Suppressor macrophage (primary cell): ENCODE data around the gene SFXN5.
A peak's percentile ranks its signal among the peaks of the same experiment; 100 is the strongest.

Source experiments
- DNase-seq, 4 experiments: peaks; one replicate each; pipeline ENCODE4 v3.0.0-alpha.2; 2020 to 2022

The SFXN5 gene

DNA sequence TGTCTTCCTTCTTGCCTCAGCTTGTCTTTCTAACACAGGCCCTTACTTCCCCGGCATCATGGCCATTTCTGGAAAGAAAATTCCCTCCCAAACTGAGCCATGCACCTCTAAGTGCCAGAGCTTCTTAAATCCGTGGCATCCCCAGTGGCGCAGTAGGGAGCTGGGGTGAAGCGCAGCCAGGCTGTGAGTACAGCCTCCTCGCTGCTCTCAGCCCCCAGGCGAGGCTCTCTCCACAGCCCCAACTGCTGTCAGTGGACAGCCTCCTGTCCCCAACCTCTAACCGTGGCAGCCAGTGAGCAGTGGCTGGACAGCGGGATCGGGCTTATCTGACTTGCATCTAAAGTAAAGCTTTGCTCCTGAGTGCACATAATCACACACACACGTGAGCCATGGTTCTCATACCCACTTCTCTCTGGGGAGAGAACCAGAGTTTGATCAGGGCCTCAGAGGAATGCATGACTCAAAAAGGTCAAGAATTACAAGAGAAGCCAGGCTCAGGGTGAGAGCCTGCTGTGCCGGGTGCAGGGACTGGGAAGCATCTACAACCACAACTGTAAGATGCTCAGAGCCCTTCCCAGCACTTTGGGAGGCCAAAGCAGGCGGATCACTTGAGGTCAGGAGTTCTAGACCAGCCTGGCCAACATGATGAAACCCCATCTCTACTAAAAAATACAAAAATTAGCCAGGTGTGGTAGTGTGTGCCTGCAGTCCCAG lies 50.7 kb downstream of the SFXN5 start:
- no peak for DNase-seq

DNA sequence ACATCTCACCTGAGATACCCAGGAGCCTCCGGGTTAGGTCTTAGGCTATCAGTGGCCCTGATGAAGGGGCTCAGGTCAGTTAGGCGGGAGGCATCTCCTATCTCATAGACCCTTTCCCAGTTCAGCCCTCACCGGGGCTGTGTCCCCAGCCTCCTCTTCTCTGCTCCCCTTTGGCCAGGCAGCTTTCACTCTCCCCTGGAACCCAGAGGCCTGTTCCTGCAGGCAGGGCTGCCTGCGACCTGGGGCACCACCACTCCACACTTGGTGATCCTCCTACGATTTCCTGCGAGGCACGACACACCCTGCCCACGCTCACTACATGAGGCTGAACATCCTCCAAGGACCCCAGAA lies 51.2 kb downstream of the SFXN5 start:
- peak in 1 of 4 experiments; percentile 24 for DNase-seq

DNA sequence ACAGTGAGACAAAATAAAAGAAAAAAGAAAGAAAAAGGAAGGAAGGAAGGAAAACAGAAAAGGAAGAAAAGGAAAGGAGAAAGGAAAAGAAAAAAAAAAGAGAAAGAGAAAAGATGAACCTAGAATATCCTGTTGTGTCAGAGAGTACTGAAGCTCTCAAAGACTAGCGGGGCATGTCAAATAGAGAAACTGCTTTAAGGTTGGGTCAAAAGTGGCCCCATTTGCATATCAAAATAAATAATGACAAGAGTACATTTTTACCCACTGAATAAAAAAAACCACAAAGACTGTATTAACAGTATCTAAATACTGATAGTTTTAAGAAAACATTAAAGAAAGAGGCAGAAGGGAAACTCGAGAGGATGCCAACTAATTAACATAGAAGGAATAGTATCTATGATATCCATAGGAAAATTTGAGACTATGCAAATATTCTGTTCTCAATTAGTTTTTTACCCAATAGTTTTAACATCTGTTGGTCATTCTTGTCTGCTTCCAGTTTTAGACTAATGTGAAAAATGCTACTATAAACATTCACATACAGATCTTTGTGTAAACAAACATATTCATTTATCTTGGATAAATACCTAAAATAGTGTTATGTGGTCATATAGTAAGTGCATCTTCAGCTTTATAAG lies 53.2 kb downstream of the SFXN5 start:
- DNase-seq, result no peak

DNA sequence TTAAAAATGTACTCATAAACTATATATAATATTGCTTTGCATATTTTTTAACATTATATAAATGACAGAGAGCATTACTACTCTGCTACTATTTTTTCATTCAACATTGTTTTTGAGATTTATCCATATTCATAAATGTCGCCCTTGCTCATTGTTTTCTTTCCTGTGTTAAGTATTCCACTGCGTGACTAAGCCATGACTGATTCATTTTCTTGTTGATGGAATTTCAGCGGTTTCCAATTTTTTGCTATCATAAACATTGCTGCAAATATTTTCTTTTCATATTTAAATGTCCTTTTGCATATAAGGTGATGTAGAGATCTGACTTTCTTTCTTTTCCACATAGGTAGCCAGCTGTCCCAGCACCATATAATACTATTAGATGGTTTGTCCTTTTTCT lies 57.6 kb downstream of the SFXN5 start:
- DNase-seq, result no peak

DNA sequence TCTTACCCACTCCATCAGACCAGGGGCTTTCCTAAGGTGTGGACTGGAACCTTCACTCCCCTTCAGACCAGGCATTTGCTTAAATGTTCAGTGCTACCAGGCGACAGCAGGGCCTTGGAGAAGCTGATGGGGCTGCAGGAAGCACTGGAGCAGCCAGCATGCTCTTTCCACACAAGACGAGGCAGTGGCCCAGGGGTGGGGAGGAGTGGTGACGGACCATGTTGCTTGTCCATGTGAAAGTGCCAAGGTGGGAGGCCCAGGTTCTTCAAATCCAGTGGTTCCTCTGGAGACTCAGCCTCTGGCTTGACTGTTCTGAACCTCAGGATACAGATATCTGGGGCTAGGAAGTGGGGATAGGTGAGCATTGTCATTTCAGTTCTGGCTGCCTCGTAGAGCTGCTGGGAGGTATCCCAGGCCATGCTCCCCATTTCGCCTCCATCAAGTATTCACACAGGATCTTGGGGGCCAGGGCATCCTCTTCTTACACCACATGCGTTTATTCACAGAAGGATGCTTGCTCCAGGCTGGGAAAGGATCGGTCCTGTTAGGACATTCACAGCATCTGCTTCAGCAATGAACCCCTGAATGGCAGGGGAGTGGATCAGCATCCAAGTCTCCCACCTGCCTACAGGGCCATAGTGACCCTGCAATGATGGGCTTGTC lies 62.2 kb downstream of the SFXN5 start:
- no peak for DNase-seq

DNA sequence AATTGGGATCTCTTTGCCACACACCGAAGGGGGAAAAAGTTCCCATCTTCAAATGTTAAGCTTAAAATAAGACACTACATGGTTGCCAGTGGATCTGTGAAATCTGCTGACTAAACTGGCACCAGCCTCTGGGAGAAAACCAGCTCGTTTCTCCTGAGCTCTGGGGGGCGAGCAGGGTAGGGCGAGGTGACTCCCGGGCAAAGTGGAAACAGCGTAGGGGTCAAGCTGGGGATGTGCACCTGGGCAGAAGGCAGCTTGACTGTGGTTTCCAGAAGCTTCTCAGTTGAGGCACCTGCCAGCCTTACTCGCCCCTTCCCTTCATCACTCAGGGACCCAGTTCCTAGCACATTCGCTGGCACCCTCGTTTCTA lies 62.8 kb downstream of the SFXN5 start:
- DNase-seq, result no peak

DNA sequence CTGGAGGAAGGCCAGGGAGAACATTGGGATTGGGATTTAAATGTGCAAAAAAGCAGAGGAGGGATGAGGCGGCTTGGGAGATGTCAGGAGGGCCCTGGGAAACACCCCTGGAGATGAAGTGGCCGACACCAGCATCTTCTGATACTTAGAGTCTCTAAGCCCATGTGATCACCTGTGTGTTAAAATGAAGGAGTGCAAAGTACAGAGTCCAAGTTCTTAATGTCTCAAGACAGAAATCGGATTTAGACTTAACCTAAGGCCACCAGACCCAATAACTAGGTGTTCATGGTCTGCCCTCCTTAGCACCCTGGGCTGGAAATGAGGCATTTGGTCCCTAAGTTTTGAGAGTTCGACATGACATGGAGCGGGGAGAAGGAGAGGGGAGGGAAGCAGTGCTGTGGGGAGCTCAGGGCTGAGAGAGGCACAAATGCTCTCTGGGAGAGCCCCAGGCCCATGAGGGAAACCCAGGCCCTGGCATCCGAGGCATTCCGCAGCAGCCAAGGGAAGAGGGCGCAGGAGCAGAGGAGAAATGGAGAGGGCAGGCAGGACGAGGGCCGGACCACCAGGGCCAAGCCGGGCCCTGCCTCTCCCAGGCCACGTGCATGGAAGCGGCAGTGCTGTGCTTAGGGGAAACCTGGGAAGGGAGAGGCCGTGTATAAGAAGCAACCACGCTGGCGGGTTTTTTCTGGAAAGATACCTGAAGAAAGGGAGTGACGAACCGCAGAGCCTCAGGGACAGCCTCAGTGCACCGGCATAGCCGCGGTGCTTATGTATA lies 63.3 kb downstream of the SFXN5 start:
- DNase-seq, result no peak

DNA sequence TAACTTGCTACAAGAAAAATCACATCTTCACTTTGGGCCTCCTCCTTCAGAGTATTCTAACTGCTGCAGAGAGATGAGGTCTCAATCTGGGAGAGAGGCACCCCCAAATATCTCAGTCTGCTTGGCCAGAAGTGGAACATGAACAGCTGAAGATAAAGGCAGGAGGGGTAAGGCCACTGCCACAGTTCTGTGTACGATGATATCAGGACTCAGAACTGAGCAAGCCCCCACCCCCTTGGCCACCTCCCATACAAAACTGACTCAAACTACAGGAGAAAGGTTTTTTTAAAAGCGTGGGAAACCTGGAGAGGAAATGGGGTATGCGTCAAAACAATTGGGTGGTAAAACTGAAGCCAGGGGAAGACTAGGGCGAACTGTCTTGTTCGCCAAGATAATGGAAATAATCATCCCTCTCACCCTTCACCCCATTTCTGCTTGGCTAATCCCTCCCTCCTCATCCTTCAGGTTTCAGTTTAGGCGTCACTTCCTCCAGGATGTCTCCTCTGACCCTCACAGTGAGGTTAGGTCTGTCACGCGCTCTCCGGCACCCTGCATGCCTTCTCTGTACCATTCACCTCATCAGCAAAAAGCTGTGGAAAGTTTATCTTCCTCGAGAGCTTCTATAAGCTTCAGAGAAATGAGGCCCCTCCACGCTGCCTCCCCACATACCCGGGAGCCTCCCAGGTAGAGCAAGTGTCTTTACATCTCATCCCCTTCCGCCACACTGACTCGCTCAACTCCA lies 64.4 kb downstream of the SFXN5 start:
- no peak for DNase-seq

DNA sequence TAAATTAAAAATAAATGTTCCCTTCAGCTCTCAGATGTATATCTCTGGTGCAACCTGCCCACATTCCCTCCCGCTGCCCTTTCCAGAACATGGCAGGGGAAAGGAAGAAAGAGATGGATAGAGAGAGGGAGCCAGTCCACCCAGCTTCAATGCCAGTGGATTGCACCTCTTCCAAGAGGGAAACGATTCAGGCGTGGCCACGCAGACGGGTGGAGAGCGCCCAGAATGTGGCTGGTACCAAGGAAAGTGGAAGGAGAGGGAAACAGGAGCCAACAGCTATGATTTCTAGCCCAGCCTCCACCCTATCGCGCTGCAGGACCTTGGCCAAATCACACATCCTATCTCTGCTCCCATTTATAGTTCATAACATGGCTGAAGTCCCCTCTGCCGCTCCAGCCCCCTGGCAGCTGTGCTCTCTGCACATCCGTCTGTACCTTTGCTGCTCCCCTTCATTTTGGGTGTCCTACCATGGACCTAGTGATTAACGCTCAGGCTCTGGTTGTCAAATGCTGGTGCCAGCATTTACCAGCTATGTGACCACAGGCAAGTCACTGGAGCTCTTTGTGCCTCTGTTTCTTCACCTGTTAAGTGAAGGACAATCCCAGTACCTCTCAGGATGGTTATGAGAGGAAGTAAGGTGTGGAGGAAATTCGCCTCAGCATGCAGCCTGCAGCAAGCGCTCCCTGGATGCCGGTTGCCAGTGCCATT lies 66.5 kb downstream of the SFXN5 start:
- no peak for DNase-seq

DNA sequence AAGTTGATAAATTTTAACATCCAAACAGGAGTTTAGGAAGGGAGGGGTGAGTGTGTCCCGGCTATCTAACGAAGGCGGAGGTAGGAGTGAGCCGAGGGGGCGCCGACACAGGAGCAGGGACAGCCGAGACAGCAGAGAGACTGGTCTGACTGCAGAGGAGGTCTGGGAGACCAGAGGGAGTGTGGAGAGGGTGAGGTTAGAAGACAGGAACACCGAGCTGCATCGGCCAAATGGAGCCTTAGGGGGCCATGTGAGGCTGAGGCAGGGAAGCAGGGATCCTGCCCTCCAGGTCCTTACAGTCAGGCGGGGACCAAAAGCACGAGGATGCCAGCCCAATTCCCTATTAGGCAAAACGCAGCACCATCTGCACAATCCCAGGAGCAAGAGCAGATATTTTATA lies 67.0 kb downstream of the SFXN5 start:
- DNase-seq, result no peak

DNA sequence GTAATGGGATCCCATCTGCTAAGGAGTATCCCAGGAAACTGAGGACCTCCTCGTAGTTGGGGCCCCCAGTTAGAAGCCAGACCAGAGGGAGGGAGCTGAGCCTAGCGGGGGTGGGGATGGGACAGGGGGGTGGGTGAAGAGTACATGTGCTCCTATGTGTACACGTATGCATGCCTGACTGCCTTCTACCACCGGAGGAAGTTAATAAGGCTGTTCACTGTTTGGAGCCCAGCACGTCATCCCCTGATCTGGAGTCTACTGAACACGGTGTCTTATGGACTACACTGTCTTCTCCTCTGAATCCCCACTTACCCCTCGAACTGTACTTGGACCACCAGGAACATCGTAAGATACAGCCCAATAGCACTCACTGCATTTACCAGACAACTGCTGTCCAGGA lies 68.5 kb downstream of the SFXN5 start:
- DNase-seq, result no peak

DNA sequence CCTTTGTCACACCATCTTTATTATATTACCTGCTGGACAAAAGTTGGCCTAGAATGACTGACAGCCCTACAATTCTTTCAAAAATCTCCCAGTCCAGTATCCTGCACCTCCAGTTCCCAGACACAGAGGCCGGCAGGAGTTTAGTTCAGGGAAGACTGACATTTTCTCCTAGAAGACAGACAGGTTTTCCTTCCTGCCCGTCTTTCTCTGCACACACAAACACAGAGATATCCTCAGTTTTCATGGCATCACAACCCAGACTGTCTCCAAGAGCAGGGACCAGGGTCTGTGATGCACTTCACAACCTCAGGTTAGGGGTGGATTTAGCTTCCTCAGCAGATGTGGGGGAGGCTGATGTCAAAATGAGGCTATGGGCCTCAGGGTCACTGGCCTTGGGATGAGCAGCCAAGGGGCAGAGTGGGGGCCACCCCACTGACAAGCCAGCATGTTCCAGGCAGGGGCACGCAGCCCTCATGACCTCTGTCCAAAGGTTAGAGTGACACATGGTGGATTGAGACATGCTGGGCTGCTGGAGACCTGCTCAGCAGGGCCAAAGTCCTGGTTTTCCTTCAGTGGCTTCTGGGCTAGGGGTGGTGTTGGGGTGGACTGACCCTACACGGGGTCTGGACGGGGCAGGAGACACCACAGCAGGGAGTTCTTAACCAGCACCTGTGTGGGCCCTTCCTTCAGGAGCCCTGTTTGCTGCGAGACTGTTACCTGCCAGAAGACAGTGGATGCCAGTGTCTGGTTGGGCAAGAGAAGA lies 70.5 kb downstream of the SFXN5 start:
- DNase-seq, result no peak

DNA sequence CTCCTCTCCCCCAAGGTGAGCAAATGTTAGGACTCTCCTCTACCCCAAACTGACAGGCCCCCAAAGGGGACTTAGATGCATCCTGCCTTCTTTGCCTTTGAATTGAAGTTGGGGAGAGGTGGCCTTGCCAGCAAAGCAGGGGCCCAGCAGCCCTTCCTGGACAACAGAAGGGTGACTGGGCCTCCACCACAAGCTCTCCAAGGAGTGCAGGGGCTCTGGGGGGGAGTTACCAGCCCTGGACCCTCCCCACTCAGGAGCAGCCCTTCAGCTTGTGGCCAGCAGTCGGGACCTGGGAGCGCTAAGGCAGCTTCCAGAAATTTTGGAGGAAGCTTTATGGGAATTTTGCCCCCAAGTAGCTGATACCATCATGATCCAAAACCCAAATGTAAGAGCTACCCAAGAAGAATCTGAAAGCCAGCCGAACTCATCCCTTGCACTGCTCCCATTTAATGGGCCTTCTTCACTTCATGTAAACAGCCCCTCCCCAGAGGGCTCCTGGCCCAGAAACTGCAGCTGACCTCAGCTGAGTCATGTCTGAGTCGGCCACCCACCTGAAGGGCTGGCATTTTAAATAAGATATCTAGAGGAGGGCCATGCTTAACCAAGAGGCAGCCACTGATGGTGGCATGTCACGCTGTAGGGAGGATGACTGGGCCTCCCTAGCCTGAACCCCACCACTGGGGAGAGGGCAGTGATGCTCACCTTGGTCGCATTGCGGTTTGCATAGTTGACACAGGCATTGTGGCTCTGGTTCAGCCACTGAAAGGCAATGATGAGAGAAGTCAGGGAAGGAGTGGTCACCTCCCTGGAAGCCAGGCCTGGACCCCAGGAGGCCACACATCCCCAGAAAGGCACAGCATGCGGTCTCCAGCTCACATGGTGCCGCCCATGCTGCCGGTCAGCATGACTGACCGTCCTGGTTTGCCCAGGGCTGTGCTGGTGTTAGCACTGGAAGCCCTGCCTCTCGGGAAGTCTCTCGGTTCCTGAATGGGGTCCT lies 71.5 kb downstream of the SFXN5 start:
- DNase-seq, result peak in 1 of 4 experiments; percentile 20

DNA sequence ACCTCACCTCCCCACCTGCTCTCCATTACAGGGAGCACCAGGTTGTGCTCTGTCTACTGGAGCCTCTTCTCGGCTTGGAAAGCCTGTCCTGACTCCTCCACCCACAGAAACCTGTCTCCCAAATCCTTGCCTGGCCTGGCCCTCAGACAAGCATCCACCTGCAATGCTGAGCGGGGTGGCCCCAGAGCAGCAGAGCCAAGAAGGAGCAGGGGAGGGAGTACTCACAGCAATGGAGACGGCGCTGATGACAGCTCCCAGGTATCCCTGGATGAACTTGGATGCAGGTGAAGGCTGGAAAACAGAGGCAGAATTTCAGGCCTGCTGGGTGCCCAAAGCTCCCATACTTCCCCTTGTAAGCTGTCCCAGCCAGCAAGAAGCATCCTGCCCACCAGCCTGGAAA lies 72.8 kb downstream of the SFXN5 start:
- no peak for DNase-seq

DNA sequence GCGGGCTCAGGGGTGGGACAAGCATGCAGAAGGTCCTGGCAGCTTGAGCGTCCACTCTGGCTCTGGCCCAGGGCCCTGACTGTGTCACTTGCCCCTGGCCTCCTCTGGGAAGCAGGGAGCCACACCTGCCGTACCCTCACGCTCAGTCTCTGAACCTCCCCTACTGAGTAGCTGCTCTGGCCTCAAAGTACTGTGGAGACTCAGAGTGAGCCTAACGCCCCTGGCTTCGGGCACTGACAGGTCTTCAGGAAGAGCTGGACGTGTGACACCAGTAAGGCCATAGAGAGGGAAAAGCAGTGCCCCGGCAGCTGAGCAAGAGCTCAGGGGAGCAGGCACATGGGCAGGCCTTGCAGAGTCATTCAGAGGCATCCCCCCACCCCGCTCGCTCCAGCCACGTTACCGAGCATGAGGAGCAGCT lies 73.3 kb downstream of the SFXN5 start:
- DNase-seq, result no peak

DNA sequence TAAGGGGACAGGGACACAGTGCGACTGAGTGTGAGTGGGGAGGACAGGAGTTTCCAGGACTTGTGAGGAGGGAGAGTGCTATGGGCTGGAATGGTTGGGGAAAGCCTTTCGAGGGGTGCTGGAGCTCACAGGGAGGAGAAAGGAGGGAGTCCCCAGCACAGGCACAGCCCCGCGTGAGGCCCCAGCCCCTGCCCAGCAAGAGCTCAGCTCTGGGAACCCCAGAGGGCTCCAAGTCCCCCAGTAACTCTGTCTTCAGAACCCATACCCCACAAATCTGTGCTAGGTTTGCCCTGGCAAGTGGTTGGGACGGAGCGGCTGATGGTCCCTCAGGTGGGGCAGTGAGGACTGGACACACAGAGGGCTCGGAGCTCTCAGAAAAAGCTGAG lies 75.4 kb downstream of the SFXN5 start:
- no peak for DNase-seq

DNA sequence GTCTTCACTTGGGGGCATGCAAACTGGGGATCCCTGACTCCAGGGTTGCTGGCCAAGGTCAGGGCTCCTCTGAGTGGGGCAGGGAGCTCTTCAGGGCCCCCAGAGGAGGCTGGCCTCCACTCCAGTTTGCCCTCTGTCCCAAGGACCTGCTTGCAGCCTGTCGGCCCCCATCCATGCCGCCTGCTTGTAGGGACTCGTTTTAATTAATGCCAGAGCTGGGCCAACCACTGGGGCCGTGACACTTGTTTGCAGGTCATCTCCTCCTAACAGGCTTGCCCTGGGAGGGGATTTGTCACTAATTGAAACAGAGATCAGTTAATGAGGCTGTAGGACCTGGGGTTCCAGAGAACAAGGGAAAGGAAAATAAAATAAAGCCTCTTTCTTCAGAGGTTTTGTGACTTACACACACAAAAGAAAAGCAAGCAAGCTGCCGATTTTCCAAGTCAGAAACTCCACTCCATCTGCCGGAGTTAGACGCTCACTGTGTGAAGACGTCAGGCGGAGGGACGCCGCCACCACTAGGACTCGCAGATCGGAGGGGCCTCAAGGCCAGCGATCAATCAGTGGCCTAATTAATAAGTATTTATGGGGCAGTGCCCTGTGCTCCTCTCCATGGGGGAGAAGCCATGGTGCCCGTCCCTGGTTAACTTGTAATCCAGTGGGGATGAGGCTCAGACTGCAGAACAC lies 75.9 kb downstream of the SFXN5 start:
- no peak for DNase-seq

DNA sequence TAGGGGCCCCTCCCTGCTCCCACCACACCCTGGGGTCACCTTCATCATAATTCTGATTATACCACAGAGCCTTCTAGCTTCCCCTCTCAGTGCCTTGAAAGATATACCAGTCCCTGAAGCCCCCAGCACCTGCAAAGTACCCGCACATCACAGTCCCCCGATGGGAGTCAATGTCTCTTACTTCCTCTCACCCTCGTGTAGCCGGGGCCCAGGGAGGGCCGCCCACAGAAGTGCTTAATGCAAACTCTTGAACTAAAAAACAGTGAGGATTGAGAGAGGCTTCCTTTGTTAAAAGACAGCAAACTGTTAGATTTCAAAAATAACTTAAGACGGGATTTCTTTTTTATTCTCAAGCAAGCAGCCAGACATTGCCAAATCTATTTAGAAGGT lies 76.5 kb downstream of the SFXN5 start:
- no peak for DNase-seq

DNA sequence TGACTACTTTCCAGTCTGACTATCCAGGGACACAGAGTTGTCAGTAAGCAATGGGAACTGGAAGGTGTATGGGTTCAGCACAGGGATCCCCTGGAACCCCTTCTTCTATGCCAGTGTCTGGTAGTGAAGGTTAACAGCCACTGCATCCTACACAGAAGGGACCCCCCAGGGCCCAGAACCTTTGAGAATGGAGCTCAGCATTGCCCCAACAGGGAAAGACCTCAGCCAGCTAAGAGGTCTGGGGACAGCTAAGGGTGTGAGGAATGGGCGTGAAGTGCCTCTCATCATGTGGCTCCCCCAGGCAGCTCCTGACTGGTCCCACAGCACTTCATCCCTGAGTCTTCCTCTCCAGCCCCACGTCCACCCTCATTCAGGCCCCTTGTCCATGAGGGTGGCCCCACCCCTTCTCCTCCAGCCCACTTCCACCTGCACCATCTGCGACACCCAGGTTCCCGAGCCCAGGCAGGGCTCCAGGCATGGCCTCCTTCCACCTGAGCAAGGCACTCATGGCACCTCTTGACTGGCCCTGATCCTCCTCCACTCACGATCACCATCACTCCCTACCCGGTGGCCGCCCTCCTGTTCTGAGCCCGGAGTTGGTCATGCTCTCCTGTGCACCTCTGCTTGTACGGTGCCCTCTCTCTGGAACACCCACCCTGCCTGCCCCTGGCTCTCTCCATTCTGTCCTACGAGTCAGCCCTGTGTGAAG lies 77.1 kb downstream of the SFXN5 start:
- no peak for DNase-seq
